Pancreas (tissue), 10 donors: ENCODE results near the gene TRIM58. TPM values are rescaled to one million over a fixed set of nuclear protein-coding genes. Genes with fewer than 3 reads are reported as not detected.

ENCODE experiments used
- ATAC-seq, 4 donors: fragments of 200-7000 bp; cut with Tn5 transposase; one replicate each; pipeline versions ENCODE4 v1.8.0 to v1.9.1; 2020; ENCODE audit warnings: mild to moderate bottlenecking in 4 of 4, moderate library complexity in 4 of 4
- DNase-seq, 6 donors: peaks; one replicate each; pipeline ENCODE4 v3.0.0-alpha.2; 2020
- FAIRE-seq: peaks from 2 replicates; lab custom pipeline; 2012; peaks lifted over from hg19 to GRCh38; lab: Jason Lieb, UNC
- H3K27ac ChIP-seq, 4 donors: fragments of 200-600 bp; sonication (generic); 1 replicate in 3 of 4; 2 replicates in 1 of 4; pipeline versions ENCODE4 v1.5.0 to v1.8.0; 2020
- H3K27me3 ChIP-seq, 4 donors: fragments of 200-600 bp; one replicate each; pipeline ENCODE4 v1.8.0; 2021
- H3K36me3 ChIP-seq, 3 donors: fragments of 200-600 bp; sonication (generic) in 1 of 3; one replicate each; pipeline versions ENCODE4 v1.5.0 to v1.8.0; 2020 to 2021
- H3K4me1 ChIP-seq, 3 donors: fragments of 200-600 bp; one replicate each; pipeline ENCODE4 v1.8.0; 2021
- H3K4me3 ChIP-seq, 4 donors: fragments of 200-600 bp; sonication (generic) in 2 of 4; one replicate each; pipeline versions ENCODE4 v1.5.0 to v1.8.0; 2020 to 2021
- H3K9me3 ChIP-seq, 4 donors: fragments of 200-600 bp; one replicate each; pipeline ENCODE4 v1.8.0; 2021
- WGBS, 2 donors: extraction: QIAGEN DNeasy Blood & Tissue Kit; methylation state at CpG; one replicate each; pipeline ENCODE4 v1.1.7; 2013; 5-methylcytosine and 5-hydroxymethylcytosine counted together
- intact Hi-C, 3 donors: fragments of 100-400 bp; cut with DNase I; formaldehyde crosslinking; loops; one replicate each; pipeline versions ENCODE4 v1.11.1 to v1.14.2; 2022
- polyA plus RNA-seq, 2 donors: library from polyadenylated mRNA; stranded (reverse); fragments of 200-250 nt; gene quantifications; one replicate each; pipeline ENCODE4 v1.2.3, GENCODE V29; 2013
- total RNA-seq, 6 donors: library from RNA; stranded (reverse); fragmentation: NEBNext Ultra II Directional in 4 of 6; extraction: Animal tissue kit (Norgen Biotek cat#: 25700) in 4 of 6; gene quantifications; one replicate each; pipeline versions ENCODE4 v1.2.1 to v1.2.4, GENCODE V29; 2021 to 2023
- TF ChIP-seq, protein P1 (sequence below), 4 donors: fragments of 200-600 bp; sonication (generic) in 3 of 4; IDR thresholded peaks; one replicate each; pipeline versions ENCODE4 v1.5.0 to v1.8.0; 2021; ENCODE audit warnings: antibody characterized with exemption in 4 of 4
- donor health status: healthy with polysubstance abuse.
- donor health status: DM: no; HTN: no; CAD: no; lungs with moderate emphysema.
- donor health status: DM: no; HTN: no; CAD: no.
- donor health status: control.
- donor health status: control.
- donor health status: Bipolar disorder and iron deficiency.
- donor health status: DM: yes; HTN: yes; CAD: no.
- donor health status: DM: no; HTN: no; CAD: no.
- donor health status: DM: no; HTN: no; CAD: no.
- donor health status: DM: yes; HTN: yes; CAD: no.

Gene TRIM58
- total and polyA plus RNA-seq, 8 donors = 0.04 to 0.47 (median 0.13) TPM

- Histone ChIP-seq H3K27me3 (no peaks in the 10 kb centered on the region), H3K4me1 (no peaks in the 10 kb centered on the region), H3K27ac (no peak overlapping the region), H3K4me3 (no peak overlapping the region), H3K9me3 (no peaks in the 10 kb centered on the region), H3K36me3 (no peaks in the 10 kb centered on the region)
- intact Hi-C loops = no loop called here
- FAIRE-seq = no peak
- 45 to 62% methylated on average over 2 of the region's 2 CpGs for WGBS, 2 donors
- no peak for DNase-seq
- TF ChIP-seq, protein P1, sequence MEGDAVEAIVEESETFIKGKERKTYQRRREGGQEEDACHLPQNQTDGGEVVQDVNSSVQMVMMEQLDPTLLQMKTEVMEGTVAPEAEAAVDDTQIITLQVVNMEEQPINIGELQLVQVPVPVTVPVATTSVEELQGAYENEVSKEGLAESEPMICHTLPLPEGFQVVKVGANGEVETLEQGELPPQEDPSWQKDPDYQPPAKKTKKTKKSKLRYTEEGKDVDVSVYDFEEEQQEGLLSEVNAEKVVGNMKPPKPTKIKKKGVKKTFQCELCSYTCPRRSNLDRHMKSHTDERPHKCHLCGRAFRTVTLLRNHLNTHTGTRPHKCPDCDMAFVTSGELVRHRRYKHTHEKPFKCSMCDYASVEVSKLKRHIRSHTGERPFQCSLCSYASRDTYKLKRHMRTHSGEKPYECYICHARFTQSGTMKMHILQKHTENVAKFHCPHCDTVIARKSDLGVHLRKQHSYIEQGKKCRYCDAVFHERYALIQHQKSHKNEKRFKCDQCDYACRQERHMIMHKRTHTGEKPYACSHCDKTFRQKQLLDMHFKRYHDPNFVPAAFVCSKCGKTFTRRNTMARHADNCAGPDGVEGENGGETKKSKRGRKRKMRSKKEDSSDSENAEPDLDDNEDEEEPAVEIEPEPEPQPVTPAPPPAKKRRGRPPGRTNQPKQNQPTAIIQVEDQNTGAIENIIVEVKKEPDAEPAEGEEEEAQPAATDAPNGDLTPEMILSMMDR (IDR thresholded peaks at IDR 0.05) = no peak
- no peak for ATAC-seq
These were observed 13.6 kb upstream of the TRIM58 start for GRCh38 chr1:247843411-247843810.

- DNase-seq = no peak
- TF ChIP-seq, protein P1 (IDR thresholded peaks at IDR 0.05) = no peak
- FAIRE-seq = no peak
- WGBS, 2 donors = 50 to 68% methylated on average over 12 of the region's 12 CpGs
- no peaks in the 10 kb centered on the region for H3K4me1 ChIP-seq
- no peak overlapping the region for H3K27ac ChIP-seq
- intact Hi-C loops = no loop called here
- H3K4me3 ChIP-seq = no peak overlapping the region
- no peak for ATAC-seq
- no peaks in the 10 kb centered on the region for H3K9me3 ChIP-seq
- no peaks in the 10 kb centered on the region for H3K27me3 ChIP-seq
- H3K36me3 ChIP-seq = no peaks in the 10 kb centered on the region
These were observed 11.8 kb upstream of the TRIM58 start for GRCh38 chr1:247845011-247845692.

DNA sequence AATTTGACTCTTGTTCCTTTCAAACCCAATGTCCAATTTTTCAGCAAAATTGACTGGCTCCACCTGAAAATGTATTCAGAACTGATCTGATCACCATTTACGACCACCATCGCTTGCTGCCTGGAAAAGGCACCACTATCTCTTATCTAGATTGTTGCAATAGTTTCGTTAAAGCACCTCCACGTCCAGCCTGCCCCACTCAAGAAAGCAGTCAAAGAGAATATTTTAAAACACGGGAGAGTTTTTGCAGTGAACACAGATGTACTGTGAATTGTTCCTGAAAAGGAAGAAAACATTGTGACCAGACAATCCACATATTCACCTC lies 11.3 kb upstream of the TRIM58 start:
- ATAC-seq (no peak), DNase-seq (no peak), FAIRE-seq (no peak)
- Histone ChIP-seq H3K27me3 (no peaks in the 10 kb centered on the region), H3K27ac (no peak overlapping the region), H3K4me1 (no peaks in the 10 kb centered on the region), H3K36me3 (no peaks in the 10 kb centered on the region), H3K9me3 (no peaks in the 10 kb centered on the region), H3K4me3 (no peak overlapping the region)
- TF ChIP-seq, protein P1 (IDR thresholded peaks at IDR 0.05) = no peak
- intact Hi-C loops = no loop called here
- WGBS, 2 donors = 42 to 54% methylated on average over 5 of the region's 5 CpGs

- H3K9me3 ChIP-seq = no peaks in the 10 kb centered on the region
- H3K4me3 ChIP-seq = no peak overlapping the region
- ATAC-seq (no peak), DNase-seq (no peak), FAIRE-seq (no peak)
- no peaks in the 10 kb centered on the region for H3K4me1 ChIP-seq
- H3K27ac ChIP-seq = no peak overlapping the region
- 63 to 73% methylated on average over 7 of the region's 7 CpGs for WGBS, 2 donors
- intact Hi-C loops = no loop called here
- TF ChIP-seq, protein P1 (IDR thresholded peaks at IDR 0.05) = no peak
- H3K27me3 ChIP-seq = no peaks in the 10 kb centered on the region
- no peaks in the 10 kb centered on the region for H3K36me3 ChIP-seq
These were observed 8.6 kb upstream of the TRIM58 start for GRCh38 chr1:247848346-247848745.

DNA sequence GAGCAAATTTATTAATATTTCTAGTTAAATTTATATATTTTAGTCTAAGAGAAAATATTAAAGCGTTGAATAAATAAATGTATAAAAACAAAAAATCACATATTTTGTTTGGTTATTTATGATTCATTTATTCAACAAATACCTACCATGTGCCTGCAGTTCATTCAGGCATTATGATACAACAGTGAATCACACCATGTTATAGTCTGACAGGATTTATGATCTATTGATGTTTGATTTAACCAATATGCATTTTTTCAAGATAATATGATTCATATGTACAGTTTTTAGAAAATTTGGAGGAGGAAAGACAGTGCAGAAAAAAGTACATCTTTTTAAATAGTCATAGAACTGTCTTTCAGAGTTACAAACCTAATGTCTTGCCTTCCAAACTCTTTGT lies 7.4 kb upstream of the TRIM58 start:
- ATAC-seq (no peak), DNase-seq (no peak), FAIRE-seq (no peak)
- Histone ChIP-seq H3K9me3 (no peaks in the 10 kb centered on the region), H3K4me3 (no peak overlapping the region), H3K27me3 (no peaks in the 10 kb centered on the region), H3K4me1 (no peaks in the 10 kb centered on the region), H3K36me3 (no peaks in the 10 kb centered on the region), H3K27ac (no peak overlapping the region)
- intact Hi-C loops = no loop called here
- TF ChIP-seq, protein P1 (IDR thresholded peaks at IDR 0.05) = no peak
- 69 to 77% methylated on average over 1 of the region's 1 CpG for WGBS, 2 donors
